Activated CD8-positive, alpha-beta memory T cell treated with anti-CD3 and anti-CD28 coated beads for 1 hour (primary cell): ENCODE data around the gene KRTAP3-1.

Experiments used
- DNase-seq, 2 donors: peaks; one replicate each; pipeline ENCODE4 v3.0.0-alpha.2; 2020; ENCODE audit warnings: low read depth in 1 of 2; ENCODE audit errors: extremely low read depth in 1 of 2

Gene KRTAP3-1

DNA sequence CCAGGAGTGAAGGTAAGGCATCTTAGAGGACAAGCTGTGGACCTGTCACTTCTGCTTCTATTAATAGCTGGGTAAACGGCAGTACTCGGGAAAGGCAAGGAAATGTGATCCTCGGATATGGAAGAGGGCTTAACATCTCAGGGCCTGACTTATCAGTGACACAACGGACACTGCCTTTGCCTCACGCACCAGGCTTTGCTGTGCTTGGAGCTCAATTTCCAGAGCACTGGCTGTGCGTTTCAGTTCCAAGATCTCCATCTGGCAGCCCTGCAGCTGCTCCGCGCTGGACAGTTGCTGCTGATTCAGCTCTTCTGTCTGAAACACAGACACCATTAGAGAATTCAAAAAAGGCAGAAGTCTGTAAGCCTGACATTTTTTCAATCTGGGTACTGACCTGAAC is 28.3 kb downstream of the KRTAP3-1 start:
- no peak for DNase-seq

DNA sequence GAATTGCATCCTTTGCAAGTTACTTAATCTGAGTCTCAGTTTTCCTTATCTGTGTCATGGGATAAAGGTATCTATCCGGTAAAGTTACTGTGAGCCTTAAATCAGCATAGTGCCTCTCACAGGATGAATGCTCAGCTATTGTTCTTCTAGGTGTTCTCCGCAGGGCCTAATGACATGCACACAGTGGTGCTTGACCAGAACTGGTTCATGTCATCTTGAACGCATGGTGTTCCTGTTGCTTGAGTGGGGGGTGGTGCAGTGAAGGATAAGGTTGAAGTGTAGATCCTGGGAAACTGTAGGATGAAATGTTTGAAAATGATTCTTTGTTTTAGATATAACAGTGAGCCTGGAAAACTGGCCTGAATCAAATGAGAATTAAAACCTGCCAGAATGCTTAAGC is 28.8 kb downstream of the KRTAP3-1 start:
- DNase-seq = no peak

DNA sequence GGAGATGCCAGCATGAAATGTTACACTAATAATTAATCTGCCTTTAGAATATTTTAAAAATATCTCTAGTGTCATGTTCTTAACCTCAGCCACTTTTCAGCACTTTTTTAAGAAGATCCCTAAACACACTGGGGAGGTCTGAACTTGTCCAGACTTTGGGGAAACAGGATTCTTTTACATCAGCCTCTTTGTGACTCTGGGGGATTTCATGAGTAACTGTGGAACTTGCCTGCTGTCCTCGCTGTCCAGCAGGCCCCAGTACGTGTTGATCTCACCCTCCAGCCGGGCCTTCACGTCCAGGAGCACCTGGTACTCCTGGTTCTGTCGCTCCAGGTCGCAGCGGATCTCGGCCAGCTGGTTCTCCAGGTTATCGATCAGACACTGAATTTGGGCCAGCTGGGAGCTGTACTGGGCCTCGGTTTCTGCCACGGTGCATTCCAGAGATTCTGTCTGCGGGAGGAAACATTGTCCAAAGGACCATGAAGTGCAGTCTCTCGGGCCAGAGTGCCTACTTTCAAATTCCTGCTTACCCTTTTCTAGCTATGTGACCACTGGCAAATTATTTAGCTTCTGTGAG is 30.3 kb downstream of the KRTAP3-1 start:
- no peak for DNase-seq

DNA sequence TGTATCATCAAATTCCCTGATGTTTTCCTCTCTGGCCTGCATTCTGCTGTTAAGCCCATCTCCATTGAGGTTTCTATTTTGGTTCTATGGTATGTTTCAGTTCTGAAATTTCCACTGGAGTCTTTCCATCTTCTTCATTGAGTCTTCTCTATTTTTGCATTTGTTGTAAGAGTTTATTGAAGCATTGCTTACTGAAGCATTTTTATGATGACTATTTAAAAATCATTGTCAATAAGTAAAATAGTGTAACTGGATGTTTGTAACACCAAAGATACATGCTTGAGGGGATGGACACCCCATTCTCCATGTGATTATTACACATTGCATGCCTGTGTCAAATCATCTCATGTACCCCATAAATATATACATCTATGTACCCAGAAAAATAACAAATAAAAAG is 33.4 kb downstream of the KRTAP3-1 start:
- DNase-seq = no peak

DNA sequence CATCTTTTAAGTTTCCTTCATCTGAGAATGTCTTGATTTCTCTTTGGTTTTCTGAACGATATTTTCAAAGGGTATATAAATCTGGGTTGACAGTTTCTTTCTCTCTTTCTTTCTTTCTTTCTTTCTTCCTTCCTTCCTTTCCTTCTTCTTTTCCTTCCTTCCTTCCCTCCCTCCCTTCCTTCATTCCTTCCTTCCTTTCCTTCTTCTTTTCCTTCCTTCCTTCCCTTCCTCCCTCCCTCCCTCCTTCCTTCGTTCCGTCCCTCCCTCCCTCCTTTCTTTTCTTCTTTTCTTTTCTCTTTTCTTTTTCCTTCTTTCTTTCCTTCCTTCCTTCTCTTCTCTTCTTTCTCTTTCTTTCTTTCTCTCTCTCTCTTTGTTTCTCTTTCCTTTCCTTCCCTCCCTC is 34.6 kb downstream of the KRTAP3-1 start:
- DNase-seq = no peak

DNA sequence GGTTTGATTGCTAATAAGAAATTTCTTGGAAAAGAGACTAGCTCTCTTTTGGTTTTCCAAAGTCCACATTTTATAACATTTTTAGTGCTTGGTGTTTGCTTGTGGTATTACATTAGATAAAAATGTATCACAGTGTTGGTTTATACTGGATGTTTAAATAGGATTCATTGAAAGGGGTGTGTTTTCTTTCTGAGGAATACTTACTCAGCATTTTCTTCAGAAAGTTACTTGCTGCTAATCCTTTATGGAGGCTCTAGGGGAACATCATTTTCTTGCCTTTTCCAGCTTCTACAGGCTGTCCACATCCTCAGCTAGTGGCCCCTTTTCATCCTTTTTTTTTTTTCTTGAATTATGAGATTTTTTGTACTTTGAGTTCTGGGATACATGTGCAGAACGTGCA is 41.3 kb downstream of the KRTAP3-1 start:
- DNase-seq = no peak

DNA sequence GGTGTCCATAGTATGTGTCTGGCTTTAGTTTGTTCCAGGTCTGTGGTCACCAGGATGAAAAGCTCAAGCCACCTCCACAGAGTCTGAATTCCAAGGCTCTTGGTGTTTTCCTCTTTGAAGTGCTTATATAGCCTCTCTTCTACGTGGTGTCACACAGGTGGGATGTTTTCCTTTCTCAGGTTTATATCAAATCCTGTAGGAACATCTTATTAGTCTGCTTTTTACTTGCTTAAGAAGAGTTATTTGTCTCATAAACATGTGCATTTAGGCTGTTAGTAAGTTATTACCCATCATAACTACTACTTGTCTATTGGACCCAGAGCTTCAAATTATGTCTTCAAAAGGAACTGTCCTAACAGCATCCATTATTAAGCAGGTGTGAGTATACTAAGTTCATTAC is 42.1 kb downstream of the KRTAP3-1 start, which contains the start of gene KRT39:
Gene KRT39 (minus strand): TSS at position 101 of the 400 bp plus-strand sequence. CDS start 92 bp downstream, at position 9.
- no peak for DNase-seq

DNA sequence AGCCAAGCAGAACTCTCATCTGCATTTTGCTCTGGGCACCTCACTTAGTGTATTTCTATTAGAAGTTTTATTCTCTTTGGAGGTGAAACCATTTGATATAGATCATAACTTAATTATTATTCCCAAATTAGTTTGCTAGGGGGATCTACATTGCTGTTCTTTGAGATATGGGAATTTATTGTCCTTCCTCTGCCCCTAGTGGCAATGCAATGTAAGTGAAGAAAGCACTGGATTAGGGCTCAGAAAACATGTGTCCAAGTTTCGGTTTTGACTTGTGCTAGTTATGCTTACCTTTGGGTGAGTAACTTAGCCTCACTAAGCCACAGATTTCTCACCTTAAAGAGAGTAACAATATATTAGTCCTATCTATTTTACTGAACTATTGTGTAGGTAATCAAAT is 45.1 kb downstream of the KRTAP3-1 start:
- no peak for DNase-seq

DNA sequence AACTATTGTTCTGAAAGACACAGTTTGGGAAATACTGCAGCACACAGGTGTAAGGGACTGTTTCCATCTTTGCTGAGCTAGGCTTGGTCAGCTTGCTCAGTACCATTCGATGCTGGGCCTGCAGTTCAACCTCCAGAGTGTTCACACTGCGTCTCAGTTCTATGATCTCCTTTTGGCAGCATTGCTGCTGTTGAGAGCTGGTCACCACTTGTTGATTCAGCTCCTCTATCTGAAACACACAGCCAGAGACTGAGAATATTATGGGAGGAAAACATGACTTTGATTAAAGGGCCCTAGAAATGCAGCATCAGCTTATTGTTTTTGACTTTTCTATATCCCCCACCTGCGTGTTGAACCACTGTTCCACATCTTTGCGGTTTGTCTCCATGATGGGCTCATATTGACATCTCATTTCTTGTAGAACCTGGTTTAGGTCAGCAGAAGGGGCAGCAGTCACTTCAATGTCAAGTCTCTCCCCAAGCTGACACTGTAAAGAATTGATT is 46.8 kb downstream of the KRTAP3-1 start:
- no peak for DNase-seq

DNA sequence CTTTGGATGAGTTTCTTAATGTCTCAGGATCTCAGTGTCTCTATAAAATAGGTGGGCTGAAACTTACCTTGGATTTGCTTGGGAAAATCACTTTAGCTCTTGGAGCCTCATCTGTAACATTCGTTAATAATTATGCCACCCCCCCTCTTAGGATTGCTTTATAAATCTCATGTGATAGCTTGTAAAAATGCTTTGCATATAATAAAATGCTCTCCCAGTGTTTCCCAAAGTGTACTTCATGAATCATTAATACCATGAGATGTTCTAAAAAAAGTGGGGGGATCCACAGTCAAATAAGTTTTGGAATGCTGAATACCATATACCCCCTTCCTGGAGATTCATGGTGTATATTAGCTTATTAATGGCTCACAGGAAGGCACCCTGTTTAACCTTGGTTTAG is 47.3 kb downstream of the KRTAP3-1 start:
- DNase-seq = no peak

DNA sequence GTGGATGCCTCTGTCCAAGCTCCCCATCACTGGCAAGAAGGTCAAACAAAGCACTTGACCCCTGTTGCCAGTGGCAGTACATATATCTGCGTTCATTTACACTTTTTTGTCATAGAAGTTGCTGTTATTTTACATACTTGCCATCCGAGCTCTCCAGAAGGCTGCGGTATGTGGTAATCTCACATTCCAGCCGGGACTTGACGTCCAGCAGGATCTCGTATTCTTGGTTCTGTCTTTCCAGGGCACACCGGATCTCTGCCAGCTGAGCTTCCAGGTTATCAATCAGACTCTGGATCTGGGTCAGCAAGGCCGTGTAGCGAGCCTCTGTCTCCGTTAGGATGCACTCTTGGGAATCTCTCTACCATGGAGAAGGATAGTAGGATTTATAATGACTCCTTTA is 48.8 kb downstream of the KRTAP3-1 start:
- DNase-seq = no peak
